HG03097 (cell line): ENCODE measurements around the gene PCNP.
"Not testable (repeated sequence)": the region's sequence is repeated elsewhere in the genome, so short reads cannot be mapped to it uniquely, and the experiment has no call there.

Experiments used
- ATAC-seq: cut with Tn5 transposase; IDR thresholded peaks from one replicate; pipeline ENCODE4 v1.9.1; 2021; ENCODE audit not compliant: unreplicated experiment, low FRiP score

The PCNP gene

GRCh38 chr3:101631098-101631796, 57.3 kb downstream of the PCNP start:
- ATAC-seq: no peak

GRCh38 chr3:101631959-101632358, 58.0 kb downstream of the PCNP start:
- not testable (repeated sequence) for ATAC-seq

DNA sequence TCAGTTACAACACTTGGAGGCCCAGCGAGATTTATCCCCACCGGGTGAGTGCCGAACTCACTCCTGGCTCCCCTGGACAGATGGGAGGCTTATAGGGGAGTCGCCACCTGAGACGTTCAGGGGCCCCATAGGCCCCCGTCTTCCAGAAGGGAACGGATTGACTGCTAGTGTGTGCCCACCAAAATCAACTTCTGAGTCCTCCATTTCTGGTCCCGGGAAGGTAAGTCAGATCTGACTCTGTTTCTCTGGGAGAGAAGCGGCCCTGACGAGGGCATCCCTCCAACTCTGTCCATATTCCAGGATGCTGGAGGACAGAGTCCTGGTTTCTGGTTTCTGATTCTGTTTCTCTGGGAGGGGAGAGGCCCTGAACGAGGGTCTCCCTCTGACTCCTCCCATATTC, 58.6 kb downstream of the PCNP start:
- ATAC-seq: no peak

GRCh38 chr3:101633186-101633585, 59.2 kb downstream of the PCNP start:
- no peak for ATAC-seq

DNA sequence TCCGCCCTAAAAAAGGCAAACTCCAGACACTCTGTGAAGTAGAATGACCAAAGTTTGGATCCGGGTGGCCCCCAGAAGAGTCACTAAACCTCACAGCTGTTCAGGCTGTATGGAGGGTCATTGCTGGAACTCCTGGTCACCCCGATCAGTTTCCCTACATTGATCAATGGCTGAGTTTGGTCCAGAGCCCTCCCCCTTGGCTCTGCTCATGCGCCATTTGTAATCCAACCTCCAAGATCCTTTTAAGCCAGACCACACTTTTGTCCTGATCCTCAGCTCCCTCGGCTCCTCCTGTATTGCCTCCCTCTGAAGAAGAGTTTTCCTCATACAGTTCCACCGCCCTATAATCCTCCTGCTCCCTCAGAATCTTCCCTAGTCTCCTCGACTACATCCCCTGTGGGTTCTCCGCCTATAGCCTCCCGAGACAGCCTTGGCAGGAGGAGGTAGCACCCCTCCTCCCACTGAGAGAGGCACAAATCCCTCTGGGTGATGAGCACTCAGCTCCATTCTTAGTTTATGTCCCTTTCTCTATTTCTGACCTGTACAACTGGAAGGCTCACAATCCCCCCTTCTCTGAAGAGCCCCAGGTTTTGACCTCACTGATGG, 60.7 kb downstream of the PCNP start:
- no peak for ATAC-seq

GRCh38 chr3:101635345-101635744, 61.4 kb downstream of the PCNP start:
- no peak for ATAC-seq

DNA sequence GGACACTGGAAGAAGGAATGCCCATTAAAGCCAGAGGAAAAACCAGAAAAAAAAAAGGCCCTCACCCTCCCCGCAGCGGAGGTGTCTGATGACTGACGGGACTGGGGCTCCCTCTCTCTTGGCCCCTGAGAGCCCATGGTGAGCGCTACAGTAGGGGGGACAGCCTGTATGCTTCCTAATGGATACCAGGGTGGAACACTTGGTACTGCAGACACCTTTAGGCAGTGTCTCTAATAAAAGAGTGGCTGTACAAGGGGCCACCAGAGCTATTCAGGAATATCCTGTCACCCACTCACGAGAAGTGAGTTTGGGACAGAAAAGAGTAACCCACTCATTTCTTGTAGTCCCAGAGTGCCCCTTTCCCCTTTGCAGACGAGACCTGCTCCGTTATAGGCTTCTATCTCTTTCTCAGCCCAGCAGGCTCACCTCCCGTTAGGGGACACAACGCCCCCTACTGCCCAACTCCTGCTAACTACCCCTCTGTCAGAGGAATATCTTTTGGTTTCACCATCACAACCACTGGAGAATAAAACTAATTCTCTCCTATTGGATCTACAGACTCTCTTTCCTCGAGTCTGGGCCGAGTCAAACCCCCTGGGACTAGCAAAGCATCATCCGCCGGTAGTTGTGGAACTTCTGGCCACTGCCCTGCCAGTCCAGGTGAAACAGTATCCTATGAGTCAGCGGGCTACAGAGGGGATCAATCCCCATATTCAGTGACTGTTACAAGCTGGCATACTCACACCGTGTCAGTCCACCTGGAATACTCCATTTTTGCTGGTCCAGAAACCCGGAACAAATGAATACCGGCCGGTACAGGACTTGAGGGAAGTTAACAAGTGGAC, 62.2 kb downstream of the PCNP start:
- ATAC-seq: no peak

GRCh38 chr3:101637451-101637850, 63.5 kb downstream of the PCNP start:
- ATAC-seq: no peak

GRCh38 chr3:101638261-101638745, 64.3 kb downstream of the PCNP start:
- ATAC-seq: no peak

GRCh38 chr3:101639280-101639963, 65.4 kb downstream of the PCNP start:
- ATAC-seq: no peak

DNA sequence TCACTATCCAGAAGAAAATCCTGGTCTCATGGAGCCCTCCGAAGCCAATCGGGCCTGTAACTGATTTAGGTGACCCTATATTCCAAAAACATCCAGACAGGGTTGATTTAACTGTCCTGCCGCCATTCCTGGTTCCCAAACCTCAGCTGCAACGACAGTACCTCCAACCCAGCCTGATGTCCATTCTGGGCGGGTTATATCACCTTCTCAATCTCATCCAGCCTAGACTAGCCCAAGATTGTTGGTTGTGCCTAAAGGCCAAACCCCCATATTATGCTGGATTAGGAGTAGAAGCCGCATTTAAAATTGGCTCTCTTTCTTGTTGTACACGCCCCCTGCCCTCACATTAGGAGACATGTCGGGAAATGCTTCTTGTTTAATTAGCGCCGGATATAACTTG, 66.3 kb downstream of the PCNP start:
- no peak for ATAC-seq

DNA sequence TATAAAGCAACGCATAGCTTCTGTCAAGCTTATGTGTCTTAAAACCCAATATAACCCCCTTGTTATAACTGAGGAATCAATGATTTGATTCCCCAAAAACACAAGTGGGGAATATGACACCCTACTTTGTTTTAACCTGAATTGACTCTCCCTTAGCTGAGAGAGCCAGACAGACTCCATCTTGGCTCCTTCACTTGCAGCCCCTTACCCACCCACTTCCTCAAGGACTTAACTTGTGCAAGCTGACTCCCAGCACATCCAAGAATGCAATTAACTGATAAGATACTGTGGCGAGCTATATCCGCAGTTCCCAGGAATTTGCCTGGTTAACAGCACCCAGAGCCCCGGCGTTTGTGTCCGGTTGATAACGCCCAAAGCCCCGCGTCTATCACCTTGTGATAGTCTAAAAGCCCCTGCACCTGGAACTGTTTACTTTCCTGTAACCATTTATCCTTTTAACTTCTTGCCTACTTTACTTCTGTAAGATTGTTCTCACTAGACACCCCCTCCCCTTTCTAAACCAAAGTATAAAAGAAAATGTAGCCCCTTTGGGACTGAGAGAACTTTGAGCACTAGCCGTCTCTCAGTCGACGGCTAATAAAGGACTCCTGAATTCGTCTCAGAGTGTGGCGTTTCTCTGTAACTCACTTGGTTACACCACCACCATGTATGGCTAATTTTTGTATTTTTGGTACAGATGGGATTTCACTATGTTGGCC, 67.6 kb downstream of the PCNP start:
- not testable (repeated sequence) for ATAC-seq

DNA sequence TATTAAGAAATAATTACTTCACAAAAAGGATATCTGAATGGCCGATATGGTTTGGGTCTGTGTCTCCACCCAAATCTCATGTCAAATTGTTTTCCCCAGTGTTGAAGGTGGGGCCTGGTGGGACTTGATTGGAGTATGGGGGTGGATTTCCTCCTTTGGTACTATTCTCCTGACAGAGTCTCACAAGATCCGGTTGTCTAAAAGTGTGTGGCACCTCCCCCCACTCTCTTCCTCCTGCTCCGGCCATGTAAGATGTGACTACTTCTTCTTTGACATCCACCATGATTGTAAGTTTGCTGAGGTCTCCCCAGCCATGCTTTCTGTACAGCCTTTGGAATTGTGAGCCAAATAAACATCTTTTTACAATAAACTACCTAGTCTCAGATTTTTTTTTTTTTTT, 68.5 kb downstream of the PCNP start:
- no peak for ATAC-seq

- ATAC-seq: no peak
These were observed 69.2 kb downstream of the PCNP start for GRCh38 chr3:101643009-101643844.
